ENCODE data around the gene POLL. TPM values are rescaled to one million over a fixed set of nuclear protein-coding genes. Genes with fewer than 3 reads are reported as not detected.

Gene POLL
- total and polyA plus RNA-seq, 2 experiments from 2014 or later = 17.3 to 24.3 TPM

DNA sequence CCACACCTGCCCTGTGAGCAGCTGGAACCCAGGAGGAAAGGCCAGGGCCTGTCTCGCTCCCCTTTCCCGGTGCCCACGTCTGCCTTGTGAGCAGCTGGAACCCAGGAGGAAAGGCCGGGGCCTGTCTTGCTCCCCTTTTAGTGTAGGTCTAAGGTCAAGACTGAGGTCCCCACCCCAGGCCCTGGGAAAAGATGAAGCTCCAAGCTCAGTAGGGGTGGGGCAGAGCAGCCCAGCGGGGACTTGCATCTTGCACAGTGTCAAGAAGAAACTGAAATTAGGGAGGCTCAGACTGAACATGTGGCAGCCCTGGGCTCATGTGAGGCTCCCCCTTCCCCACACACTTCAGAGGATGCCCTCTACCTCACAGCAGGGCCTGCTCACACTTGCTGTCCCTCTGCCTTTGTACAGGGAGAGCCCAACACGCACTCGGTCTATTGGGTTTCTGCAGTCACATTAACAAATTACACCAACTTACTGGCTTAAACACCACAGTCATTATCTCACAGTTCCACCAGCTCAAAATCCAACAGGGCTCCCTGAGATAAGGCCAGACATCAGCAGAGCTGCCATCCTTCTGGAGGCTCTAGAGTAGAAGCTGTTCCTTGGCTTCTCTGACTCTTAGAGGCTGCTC is 12.4 kb downstream of the POLL start (continued):
- TF ChIP-seq ZNF462 (CRISPR knock-in tag; IDR thresholded peaks at IDR 0.05) (no peak), NANOG (IDR thresholded peaks at IDR 0.05; ENCODE audit: borderline replicate concordance) (no peak), ZNF331 (CRISPR knock-in tag; IDR thresholded peaks at IDR 0.05; ENCODE audit: low read depth) (no peak), CREB1 (CRISPR knock-in tag; IDR thresholded peaks at IDR 0.05; ENCODE audit: low read depth) (no peak), STAT1 (IDR thresholded peaks at IDR 0.05; ENCODE audit: unreplicated experiment) (no peak), POLR2AphosphoS5 (IDR thresholded peaks at IDR 0.05; ENCODE audit: low read depth) (no peak), EZH2phosphoT487 (IDR thresholded peaks at IDR 0.05; ENCODE audit: unreplicated experiment) (no peak), JUNB (IDR thresholded peaks at IDR 0.05; ENCODE audit: unreplicated experiment) (no peak), REST (IDR thresholded peaks at IDR 0.05; ENCODE audit: unreplicated experiment) (no peak)
- TF ChIP-seq, protein P1, sequence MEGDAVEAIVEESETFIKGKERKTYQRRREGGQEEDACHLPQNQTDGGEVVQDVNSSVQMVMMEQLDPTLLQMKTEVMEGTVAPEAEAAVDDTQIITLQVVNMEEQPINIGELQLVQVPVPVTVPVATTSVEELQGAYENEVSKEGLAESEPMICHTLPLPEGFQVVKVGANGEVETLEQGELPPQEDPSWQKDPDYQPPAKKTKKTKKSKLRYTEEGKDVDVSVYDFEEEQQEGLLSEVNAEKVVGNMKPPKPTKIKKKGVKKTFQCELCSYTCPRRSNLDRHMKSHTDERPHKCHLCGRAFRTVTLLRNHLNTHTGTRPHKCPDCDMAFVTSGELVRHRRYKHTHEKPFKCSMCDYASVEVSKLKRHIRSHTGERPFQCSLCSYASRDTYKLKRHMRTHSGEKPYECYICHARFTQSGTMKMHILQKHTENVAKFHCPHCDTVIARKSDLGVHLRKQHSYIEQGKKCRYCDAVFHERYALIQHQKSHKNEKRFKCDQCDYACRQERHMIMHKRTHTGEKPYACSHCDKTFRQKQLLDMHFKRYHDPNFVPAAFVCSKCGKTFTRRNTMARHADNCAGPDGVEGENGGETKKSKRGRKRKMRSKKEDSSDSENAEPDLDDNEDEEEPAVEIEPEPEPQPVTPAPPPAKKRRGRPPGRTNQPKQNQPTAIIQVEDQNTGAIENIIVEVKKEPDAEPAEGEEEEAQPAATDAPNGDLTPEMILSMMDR (conservative IDR thresholded peaks at IDR 0.05; ENCODE audit: low read depth in 2 of 2) = no peak

Data from GM23338 (cell line).